Tibial nerve (tissue), 4 donors: ENCODE results near the gene UTS2B.

Experiments used
- CTCF ChIP-seq, 5 experiments: fragments of 200-600 bp in 3 of 5; fragments of 450-650 bp in 2 of 5; sonication (generic) in 3 of 5; IDR thresholded peaks; one replicate each; pipeline ENCODE4 v1.5.1; 2016 to 2019; ENCODE audit warnings: antibody characterized with exemption in 5 of 5, mild to moderate bottlenecking in 3 of 5, moderate library complexity in 2 of 5
- EP300 ChIP-seq, 2 donors: sonication (generic); formaldehyde crosslinking; IDR thresholded peaks; one replicate each; pipeline ENCODE4 v1.6.1; 2017; ENCODE audit warnings: antibody characterized with exemption in 2 of 2, mild to moderate bottlenecking in 1 of 2
- POLR2A ChIP-seq, 2 donors: fragments of 450-650 bp; IDR thresholded peaks; one replicate each; pipeline ENCODE4 v1.6.1; 2017; ENCODE audit warnings: antibody characterized with exemption in 2 of 2, mild to moderate bottlenecking in 2 of 2, moderate library complexity in 2 of 2

- TF ChIP-seq POLR2A (IDR thresholded peaks at IDR 0.05) = no peak
- TF ChIP-seq CTCF (IDR thresholded peaks at IDR 0.05) = no peak
- TF ChIP-seq EP300 (IDR thresholded peaks at IDR 0.05) = no peak
These were observed 49.1 kb upstream of the UTS2B start for GRCh38 chr3:191379446-191379845.
